Prostate gland (tissue), 2 donors: Measurements from ENCODE around the gene SHISA2.

Experiments used
- POLR2AphosphoS5 ChIP-seq: sonication (generic); formaldehyde crosslinking; IDR thresholded peaks from one replicate; pipeline ENCODE4 v1.6.1; 2017; ENCODE audit warnings: antibody characterized with exemption
- TF ChIP-seq, protein P1 (sequence below), 4 experiments: fragments of 200-600 bp in 2 of 4; fragments of 450-650 bp in 2 of 4; sonication (generic) in 2 of 4; IDR thresholded peaks; 1 replicate in 3 of 4; 2 replicates in 1 of 4; pipeline ENCODE4 v1.5.1; 2016 to 2019; ENCODE audit warnings: antibody characterized with exemption in 4 of 4, mild to moderate bottlenecking in 2 of 4, moderate library complexity in 2 of 4

DNA sequence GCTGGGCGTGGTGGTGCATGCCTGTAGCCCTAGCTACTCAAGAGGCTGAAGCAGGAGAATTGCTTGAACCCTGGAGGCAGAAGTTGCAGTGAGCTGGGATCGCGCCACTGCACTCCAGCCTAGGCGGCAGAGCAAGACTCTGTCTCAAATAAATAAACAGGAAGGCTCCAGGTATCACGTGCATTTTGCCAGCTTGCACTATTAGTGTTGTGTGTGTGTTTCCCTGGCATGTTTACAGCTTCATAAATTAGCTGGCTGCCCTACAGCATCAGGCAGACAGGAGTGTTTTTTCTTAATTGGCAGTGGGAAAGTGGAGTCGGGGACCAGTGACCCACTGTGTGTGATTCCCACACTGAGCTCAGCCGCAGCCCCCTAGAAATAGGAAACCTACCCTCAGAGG, 32.6 kb downstream of the SHISA2 start:
- TF ChIP-seq POLR2AphosphoS5 = no peak
- TF ChIP-seq, protein P1, sequence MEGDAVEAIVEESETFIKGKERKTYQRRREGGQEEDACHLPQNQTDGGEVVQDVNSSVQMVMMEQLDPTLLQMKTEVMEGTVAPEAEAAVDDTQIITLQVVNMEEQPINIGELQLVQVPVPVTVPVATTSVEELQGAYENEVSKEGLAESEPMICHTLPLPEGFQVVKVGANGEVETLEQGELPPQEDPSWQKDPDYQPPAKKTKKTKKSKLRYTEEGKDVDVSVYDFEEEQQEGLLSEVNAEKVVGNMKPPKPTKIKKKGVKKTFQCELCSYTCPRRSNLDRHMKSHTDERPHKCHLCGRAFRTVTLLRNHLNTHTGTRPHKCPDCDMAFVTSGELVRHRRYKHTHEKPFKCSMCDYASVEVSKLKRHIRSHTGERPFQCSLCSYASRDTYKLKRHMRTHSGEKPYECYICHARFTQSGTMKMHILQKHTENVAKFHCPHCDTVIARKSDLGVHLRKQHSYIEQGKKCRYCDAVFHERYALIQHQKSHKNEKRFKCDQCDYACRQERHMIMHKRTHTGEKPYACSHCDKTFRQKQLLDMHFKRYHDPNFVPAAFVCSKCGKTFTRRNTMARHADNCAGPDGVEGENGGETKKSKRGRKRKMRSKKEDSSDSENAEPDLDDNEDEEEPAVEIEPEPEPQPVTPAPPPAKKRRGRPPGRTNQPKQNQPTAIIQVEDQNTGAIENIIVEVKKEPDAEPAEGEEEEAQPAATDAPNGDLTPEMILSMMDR (IDR thresholded peaks at IDR 0.05) = no peak
